Effector CD4-positive, alpha-beta T cell (primary cell): ENCODE results near the gene SLC4A11.
A peak's percentile ranks its signal among the peaks of the same experiment; 100 is the strongest.

ENCODE experiments used
- DNase-seq: peaks from one replicate; pipeline ENCODE4 v3.0.0-alpha.2; 2020

The SLC4A11 gene

GRCh38 chr20:3245711-3246110, 6.7 kb upstream of the SLC4A11 start:
- DNase-seq, result no peak

GRCh38 chr20:3245156-3245555, 6.2 kb upstream of the SLC4A11 start:
- no peak for DNase-seq

GRCh38 chr20:3244613-3245012, 5.6 kb upstream of the SLC4A11 start:
- DNase-seq, result no peak

DNA sequence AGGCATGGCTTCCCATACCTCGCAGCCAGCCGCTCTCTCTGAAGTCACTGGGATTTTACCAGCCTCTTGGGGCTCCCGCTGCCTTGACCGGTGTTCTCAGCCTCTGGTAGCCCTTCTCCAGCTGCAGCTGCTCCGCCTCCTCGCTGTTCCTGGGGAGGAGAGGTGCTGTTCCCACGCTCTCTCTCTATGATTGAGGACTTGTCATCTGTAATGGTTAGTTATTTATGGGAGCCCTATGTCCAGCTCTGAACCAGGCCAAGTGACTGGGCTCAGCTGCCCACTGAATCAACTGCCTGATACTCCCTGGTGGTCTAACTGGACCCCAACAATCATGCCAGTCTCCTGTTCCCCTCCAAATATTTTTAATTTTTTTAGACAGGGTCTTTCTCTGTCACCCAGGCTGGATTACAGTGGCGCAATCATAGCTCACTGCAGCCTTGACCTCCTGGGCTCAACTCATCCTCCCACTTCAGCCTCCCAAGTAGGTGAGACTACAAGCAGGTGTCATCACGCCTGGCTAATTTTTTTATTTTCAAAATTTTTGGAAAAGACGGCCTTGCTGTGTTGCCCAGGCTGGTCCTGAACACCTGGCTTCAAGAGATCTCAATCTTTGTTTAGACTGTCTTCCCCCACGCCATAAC, 4.8 kb upstream of the SLC4A11 start:
- DNase-seq, result no peak

GRCh38 chr20:3242172-3242692, 3.2 kb upstream of the SLC4A11 start:
- no peak for DNase-seq

GRCh38 chr20:3240776-3241363, 1.9 kb upstream of the SLC4A11 start:
- DNase-seq, result no peak

- no peak for DNase-seq
Observed at GRCh38 chr20:3239867-3240775, 1.1 kb upstream of the SLC4A11 start.

GRCh38 chr20:3238616-3239025, 369 bp downstream of the SLC4A11 start:
- DNase-seq, result peak; percentile 26

DNA sequence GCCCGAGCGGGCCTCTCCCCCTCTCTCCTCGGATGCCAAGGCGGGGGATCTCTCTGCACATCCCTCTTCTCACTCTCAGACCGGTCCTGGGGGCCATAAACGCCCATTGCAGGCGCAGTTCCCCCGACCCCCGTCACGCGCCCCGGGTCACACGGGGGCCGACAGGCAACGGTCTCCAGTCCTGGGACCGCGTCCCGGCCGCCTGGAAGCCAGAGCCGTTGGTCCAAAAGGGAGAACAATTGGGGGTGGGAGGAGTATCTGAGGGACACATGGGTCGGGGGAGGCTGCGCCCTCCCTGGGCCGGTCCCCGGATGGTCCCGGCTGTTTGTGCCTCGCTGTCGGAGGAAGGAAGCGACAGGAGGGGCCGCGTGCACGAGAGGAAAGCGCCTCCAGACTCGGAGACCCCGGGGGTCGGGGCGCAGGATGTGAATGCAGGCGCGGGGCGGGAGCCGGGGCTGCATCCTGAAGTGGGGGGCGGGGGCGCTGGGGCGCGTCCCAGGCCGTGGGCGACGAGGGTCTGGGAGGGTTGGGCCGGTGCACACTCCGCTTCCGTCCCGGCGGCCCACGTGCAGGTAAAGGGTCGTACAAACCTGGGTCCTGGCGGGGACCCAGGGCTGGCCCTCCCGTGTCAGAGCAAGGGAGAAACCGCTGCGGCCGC, 903 bp downstream of the SLC4A11 start:
- DNase-seq, result no peak

GRCh38 chr20:3237011-3237957, 1.7 kb downstream of the SLC4A11 start:
- DNase-seq, result no peak

DNA sequence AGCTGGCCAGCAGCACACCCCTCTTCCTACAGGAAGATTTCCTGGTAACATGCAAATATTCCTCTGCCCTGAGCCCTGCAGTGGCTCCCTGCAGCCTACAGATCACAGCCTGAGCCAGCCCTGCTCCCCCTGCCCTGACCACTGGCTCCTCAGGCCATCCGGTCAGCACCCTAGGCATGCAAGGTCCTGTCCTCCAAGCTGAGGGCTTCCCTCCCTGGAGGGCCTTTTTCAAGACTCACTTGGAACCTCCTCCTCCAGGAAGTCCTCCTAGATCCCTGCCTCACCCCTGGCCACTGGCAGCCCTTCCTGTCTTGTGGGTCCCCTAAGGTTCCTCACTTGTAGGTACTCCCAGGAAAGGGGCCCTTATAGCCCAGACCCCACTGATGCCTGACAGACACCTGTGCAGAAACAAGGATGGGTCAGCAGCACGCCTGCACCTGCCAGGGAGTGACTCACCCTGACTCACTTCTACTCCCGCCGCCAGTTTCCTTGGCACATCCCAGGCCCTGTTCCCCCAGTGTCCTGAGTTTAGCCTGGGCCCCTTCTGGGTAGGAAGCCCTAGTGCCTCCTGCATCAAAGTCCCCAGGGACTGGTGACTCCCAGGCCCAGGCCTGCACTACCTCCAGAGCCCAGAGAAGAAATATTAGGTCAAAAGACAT, 3.2 kb downstream of the SLC4A11 start:
- no peak for DNase-seq

GRCh38 chr20:3233991-3234498, 4.9 kb downstream of the SLC4A11 start:
- no peak for DNase-seq

DNA sequence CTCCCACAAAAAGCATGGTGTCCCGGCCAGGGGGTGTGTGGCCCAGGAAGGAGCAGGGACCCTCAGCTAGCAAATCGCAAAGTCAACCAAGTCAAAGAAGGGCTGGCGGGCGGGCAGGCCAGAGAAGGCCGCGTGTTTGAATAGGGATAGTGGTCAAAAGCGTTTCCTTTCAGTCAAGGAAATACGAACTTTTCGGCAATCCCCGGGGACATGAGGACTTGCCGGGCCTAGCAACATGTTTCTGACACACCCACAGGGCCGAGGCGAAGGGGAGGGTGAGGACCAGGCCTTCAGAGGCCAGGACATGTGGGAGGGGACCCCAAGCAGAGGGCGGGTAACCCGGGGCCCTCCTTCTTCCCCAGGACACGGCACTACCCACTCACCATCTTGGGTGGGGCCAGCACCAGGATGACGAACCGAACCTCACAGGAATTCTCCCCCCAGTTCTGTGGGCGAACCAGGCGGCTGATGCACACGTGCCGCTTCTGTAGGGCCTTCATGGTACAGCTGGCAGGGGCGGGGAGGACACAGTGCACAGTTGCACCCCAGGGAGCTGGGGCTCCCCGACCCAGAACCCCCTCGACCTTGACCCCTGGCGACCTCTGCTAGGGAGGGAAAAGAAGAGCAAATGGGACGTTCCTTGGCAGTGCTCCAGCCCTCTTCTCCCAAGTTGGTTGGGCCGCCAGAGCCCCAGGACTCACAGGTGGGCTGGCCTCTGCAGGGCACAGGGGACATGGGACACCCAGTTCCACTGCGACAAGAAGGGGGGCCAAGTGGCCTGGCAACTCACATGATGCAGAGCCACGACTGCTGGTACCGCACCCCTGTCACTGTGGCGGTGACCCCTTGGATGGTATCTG, 5.6 kb downstream of the SLC4A11 start:
- no peak for DNase-seq

GRCh38 chr20:3231889-3232588, 7.0 kb downstream of the SLC4A11 start:
- no peak for DNase-seq

GRCh38 chr20:3231116-3231515, 7.9 kb downstream of the SLC4A11 start:
- no peak for DNase-seq

DNA sequence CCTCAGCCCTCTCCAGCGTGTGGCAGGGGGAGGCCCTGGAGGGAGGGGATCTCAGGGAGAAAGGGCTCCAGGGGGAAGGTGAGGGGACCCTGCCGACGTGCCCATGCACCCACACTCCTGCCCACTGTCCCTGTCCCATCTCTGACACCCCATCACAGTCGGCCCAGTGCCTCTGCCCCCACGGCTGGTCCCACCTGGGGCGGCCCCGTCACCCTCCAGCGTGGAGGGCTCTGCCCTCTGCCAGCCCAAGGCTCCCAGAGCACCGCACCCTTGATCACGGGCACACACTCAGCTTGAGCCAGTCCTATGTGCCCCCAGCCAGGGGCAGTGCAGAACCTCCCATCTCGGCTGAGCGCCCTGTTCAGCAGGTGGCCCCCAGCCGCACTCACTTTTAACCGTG, 9.2 kb downstream of the SLC4A11 start:
- DNase-seq, result no peak

GRCh38 chr20:3229158-3229557, 9.8 kb downstream of the SLC4A11 start:
- DNase-seq, result no peak

DNA sequence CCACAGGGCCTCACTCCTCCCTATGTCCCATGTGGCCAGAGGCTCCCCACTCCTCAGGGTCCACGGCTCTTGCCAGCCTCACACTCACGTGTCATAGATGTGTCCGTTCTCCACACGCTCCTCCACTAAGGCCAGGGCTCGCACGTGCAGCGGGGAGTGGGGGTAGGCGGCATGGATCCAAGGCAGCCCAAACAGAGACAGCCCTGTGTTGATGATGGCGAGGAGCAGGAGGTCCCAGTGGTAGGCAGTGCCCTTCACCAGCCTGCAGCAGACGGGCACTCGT, 10.3 kb downstream of the SLC4A11 start:
- DNase-seq, result no peak

DNA sequence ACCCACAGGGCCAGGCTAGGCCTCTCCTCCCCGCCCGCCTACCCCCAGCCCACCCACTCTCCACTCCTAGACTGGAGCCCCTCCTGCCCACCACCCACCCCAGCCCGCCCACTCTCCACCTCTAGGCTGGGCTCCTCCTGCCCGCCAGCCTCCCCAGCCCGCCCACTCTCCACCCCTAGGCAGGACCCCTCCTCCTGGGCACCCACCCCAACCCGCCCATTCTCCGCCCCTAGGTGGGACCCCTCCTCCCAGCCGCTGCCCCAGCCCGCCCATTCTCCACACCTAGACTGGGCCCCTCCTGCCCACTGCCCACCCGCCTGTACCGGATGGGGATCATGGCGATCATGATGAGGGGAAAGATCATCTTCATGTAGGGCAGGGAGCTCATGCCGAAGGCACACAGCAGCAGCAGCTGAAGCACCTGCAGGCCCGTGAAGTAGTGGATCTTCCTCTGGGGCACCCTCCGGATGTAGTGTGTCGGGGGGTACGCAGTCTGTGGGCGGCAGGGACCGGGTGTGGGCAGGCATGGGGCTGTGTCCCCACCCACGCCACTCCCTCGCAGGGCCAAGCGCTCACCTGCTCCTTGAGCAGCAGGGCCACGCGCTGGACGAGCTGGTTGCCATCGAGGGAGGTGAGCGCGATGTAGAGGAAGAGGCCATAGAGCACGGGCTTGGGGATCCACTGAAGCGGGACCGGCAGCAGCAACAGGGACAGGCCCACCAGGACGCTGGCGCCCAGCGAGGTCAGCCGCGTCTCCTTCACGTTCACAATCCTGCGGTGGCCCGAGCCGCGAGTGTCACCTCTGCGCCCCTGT, 10.8 kb downstream of the SLC4A11 start:
- no peak for DNase-seq
